Posterior cingulate gyrus (tissue), 11 donors: ENCODE measurements around the gene PAK6.
A peak's percentile ranks its signal among the peaks of the same experiment; 100 is the strongest.

Experiments
- DNase-seq, 10 donors: peaks; one replicate each; pipeline versions ENCODE4 v3.0.0 to v3.0.0-alpha.2; 2020 to 2021; ENCODE audit warnings: mixed read lengths in 3 of 10
- intact Hi-C: fragments of 100-400 bp; cut with DNase I; formaldehyde crosslinking; loops from one replicate; pipeline ENCODE4 v1.15.1; 2023

PAK6 gene

DNA sequence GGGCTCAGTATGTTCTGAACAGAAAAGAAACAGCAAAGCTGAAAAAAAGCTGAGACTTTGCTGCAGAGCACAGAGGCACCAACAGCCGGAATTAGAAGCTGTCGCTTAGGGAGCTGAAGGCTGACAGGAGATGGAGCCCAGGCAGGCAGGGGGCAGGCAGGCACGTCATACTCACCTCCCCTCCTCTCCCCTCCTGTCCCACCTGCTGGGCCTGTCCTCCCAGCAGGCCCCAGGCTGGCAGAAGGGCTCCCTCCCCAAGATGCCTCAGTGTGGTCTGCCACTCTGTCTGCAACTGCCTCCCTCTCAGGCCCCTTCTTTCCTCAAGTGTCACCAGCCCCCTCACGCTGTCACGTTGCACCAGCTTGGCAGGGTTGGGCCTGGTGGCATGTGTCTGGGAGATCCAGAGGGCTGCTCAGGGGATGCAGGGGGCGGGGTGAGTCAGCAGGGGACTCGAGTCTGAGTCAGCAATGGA lies 47.2 kb downstream of the PAK6 start:
- intact Hi-C loops = no loop called here

DNA sequence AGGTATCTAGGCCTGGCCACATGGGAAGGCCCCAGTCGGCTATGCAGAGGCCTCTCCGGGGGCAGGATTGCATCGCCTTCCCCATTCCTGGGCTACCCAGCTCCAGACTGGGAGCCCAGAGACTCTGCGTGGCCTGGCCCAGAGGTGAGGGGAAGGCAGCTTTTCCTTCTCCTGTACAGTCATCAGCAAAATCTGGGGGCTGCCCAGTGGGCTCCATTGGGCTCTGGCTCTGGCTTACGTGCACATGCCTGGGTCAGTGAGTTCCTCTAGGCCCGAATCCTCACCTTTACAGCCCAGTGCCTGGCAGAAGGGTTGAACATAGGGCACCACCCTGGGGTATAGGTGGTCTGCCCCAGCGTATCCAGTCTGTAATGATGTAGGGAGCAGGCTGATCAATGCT lies 47.9 kb downstream of the PAK6 start:
- intact Hi-C loops = no loop called here
- DNase-seq = no peak

More for the DNA sequence above, 47.2 kb downstream of the PAK6 start:
- DNase-seq = peak in 1 of 10 donors; percentile 80

DNA sequence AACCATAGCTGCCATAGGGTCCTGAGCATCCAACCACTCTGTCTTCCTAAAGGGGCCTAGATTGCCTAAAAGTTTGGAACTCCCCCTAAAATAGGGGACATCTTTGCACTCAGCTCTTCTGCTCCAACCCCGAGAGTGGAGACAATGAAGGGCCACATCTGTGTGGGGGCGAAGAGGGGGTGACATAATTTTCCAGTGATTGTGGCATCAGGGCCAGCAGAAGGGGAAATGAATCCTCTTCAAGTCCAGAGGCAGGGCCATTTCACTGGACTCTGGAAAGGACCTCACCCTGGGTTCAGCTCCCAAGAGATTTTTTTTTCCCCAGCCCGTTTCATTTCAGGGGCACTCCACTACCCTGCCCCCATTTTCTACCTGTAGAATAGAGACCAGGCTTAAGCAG lies 48.6 kb downstream of the PAK6 start:
- no peak for DNase-seq
- intact Hi-C loops = no loop called here

DNA sequence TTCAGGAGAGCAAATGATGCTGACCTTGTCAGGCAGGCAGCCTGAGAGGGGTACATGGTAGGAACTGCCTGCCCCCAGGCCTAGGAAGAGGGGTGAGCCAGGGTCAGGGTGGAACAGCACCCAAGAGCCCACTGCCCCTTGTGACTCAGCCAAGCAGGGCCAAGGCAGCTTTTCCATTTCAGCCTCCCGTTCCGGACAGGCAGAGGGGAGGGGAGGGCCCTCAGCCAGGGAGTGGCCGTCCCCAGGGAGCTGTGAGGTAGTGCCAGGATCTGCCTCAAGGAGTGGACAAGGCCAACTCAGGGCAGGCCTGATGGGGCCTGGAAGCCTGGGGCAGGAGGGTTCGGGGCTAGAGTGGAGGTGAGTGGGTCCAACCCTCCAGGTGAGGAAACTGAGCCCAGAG lies 49.1 kb downstream of the PAK6 start:
- intact Hi-C loops = no loop called here

DNA sequence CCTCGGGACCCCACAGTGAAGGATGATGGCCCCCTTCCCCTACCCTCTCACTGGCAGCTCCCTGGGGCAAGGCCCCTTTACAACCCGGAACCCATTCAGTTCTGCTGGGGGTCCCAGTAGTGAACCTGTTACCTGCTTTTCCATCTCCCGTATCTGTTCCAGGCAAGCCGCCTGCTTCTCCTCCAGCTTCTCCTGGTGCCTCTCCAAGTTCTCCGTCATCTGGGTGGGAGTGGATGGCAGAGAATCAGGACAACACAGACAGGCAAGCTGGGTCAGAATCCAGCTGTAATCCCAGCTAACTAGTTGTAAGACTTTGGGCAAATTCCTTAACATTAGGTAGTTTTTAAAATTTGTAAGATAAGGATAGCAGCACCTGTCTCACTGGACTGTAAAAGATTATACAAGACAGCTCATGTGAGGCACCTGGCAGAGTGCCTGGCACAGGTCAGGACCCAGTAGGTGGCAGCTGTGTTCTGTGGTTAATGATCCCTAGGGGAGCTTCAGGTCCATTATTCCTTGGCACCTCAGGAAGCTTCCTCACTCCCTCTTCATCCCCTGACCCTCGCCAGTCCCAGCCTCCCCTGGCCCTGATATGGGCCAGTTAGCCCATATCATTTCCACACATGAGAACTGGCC lies 50.4 kb downstream of the PAK6 start:
- peak in 3 of 10 donors; percentile 42 to 78 (median 50) for DNase-seq
- intact Hi-C loops = no loop called here

More for the DNA sequence above, 49.1 kb downstream of the PAK6 start:
- DNase-seq = peak in 1 of 10 donors; percentile 33

DNA sequence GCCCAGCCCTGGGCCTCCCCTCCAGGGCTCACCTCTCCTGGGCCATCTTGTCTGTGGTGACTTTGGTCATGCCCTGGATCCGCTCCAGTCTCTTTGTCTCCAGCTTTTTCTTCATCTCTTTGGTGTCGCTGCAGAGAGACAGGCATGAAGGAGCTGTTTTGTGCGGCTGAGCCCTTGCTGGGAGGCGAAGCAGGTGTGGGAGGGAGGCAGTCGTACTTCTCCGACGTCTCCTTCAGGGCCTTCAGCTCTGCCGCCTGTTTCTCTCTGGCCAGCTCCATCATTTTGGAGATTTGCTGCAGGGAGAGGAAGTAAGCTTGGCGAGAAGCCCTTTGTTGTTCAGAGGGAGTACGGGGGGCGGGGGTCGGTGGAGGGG lies 51.7 kb downstream of the PAK6 start:
- peak in 1 of 10 donors; percentile 70 for DNase-seq
- intact Hi-C loops = no loop called here

DNA sequence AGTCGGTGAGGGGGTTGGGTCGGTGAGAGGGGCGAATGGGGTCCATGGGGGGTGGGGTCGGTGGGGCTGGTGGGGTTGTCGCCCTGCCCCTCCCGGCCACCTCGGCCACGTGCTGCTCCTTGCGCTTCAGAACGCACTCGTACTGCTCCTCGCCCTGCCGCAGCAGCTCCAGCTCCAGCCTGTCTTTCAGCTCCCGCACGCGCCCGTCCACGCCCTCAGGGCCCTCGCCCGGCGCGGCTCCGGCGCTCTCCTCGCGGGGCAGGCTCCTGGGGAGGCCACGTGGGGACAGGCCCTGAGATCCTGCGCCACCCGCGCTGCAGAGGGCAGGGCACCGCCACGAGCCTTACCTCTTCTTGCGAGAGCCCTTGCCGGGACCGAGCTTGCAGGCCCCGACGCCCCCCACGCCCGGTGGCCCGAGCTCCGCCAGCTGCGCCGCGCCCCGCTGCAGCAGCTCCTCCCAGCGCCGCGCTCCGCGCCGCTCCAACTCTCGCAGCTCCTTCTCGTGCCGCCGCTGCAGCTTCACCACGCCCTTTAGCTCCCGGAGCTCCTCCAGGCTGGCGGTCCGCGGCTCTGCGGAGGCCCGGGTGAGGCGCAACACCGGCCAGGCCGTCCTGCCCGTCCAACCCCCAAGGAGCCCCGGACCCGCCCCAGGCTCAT lies 52.2 kb downstream of the PAK6 start:
- intact Hi-C loops = no loop called here
- DNase-seq = peak in 4 of 10 donors; percentile 42 to 93 (median 64)

DNA sequence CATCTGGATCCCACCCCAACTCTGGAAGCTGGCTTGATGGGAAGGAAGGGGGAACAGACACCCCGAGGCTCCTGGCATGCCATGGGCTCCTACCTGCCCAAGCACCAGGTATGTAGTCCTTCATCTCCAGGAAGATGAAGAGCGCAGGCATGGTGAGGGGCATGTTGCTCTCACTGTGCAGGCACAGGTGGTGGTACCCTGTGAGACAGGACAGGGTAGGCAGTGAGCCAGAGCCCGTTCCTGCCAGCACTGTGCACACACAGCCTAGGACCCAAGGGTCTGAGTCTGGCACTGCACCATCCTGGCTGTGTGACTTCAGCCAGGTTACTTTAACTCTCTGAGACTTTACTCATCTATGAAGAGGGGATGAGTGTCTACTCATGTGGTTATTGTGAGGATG lies 53.4 kb downstream of the PAK6 start:
- intact Hi-C loops = no loop called here
- peak in 3 of 10 donors; percentile 25 to 53 (median 41) for DNase-seq

DNA sequence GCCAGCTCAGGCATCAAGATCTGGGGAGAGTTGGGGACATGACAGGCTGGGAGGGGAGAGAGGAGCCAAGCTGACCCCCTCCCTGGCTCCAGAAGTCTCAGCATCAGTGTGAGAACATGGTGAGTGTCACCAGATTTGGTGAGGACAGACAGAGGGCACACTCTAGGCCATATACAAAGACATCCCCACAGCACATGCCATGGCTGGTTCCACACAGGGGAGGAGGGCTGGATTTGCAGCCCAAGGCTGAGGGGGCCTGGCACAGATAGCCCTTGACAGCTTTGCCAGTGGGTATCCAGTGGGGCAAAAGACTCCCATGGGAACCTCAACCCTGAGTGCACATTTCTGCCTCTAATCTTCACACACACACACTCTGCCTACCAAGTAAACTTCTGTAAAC lies 54.1 kb downstream of the PAK6 start:
- intact Hi-C loops = no loop called here
- peak in 2 of 10 donors; percentile 42 for DNase-seq

DNA sequence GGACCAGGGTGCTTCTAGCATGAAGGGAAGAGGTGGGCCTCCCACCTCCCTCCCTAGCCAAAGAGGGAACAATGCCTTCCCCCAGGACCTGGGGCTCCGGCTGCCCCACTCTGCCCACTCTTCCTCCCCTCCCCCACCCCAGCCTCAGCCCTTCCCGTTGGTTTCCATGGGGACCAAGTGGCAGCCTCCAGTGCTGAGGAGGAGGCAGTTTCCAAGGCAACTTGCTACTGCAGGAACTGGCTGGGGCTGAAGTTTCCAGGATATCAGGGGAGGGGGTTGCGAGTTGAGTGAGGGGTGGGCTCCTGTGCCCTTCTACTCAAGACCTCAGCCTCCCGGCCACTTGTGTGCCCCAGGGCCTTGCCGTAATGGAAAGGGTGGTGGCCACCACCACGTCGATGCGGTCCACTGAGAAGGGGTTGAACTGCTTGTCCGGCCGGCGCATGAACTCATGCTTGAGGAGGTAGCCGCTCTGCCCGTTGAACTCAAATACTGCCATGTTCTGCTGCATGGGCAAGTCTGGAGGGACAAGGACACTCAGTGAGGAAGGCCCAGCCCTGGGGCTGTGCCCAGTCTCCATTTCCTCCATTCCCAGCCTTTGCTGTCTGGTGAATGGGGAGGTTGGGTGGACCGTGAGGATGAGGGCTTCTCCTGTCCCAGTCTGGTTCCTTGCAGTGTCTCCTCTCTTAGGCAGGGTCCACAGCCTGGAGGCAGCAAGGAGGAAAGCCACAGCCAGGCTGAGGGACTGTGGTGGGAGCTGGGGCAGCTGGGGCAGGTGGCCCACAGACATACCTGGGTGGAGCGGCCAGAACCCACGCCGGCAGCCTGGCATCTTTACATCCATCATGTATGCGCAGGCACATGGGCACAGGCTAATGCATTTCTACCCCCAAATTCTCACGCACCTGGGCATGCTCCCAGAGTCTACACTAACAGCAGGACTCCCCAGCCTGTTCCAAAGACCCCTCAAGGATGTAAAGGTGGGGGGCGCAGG lies 55.3 kb downstream of the PAK6 start:
- intact Hi-C loops = no loop called here
- DNase-seq = peak in 6 of 10 donors; percentile 33 to 88 (median 67)

DNA sequence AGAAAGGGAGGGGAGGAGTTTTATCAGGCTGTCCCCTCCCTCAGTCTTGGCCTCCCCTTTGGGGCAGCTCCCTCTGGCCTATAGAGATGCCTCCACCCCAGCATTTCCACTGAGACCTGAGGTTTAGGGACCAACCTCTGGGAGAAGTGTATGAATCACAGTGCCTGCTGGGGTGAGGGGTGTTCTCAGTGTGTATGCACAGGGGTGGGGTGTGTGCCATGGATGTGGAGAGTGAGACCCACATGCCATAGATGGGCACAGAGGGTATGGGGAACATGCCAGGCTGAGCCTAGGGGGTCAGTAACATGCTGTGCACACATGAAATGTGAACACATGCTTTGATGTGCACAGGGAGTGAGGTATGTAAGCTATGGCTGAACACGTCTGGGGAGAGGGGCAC lies 56.4 kb downstream of the PAK6 start:
- peak in 2 of 10 donors; percentile 6 to 27 for DNase-seq

DNA sequence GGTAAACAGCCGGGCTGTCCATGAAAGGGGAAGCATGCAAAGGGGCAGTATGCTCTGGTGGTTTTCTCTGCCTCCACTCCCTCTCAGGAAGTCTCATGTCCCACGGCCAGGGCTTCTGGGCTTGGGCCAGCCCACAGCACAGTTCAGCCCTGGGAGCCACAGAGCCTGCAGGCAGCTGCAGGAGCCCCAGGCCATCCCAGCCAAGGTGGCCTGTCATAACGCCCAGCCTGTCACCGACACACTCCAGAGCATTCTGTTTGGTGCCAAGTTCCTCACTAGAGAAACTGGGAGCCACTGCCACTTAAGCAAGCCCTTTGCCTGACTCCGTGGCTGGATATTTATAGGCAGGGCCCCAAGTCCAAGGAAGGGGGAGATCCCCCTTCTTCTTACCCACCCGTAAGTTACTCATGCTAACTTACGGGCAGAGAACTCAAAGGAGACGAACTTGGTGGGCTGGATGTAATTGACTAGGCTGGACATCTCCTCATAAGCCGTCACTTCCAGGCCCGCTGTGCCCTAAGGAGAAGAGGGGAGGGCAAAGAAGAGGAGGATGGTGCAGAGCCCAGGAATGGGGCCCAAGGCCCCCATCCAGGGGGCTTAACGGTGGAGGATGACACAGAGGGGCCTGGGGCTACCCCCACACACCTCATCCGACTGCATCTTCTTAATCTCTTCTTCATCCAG lies 57.2 kb downstream of the PAK6 start:
- intact Hi-C loops = no loop called here
- peak in 2 of 10 donors; percentile 21 to 75 for DNase-seq

More for the DNA sequence above, 56.4 kb downstream of the PAK6 start:
- intact Hi-C loops = no loop called here

DNA sequence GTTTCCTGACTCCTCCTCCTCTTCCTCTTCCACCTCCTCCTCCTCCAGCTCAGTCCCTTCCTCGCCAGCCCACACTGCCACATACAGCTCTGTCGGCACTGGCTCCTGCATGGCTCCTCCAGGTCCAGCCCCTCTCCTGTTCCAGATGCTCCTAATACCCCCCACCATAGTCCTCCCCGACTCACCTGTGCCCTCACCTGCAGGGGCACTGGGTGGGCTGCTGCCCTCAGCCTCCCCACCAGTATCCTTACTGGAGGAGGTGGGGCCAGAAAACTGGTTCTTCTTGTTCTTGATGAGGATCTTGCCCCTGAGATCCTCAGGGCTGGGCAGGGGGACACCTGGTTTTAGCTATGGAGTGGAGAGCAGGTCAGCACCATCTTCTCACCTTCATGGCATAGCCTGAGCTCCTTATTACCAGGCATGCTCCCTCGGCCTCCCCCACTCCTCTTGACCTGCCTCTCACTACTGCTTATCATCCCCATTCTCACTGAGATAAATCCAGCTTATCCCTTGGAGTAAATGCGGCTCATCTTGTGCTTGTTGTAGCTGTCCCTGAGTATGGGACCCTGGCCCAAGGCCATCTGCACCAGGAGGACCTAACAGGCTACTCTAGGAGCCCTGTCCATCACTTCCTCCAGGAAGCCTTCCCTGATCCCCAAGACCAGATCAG lies 57.8 kb downstream of the PAK6 start:
- intact Hi-C loops = no loop called here
- peak in 2 of 10 donors; percentile 35 to 70 for DNase-seq

DNA sequence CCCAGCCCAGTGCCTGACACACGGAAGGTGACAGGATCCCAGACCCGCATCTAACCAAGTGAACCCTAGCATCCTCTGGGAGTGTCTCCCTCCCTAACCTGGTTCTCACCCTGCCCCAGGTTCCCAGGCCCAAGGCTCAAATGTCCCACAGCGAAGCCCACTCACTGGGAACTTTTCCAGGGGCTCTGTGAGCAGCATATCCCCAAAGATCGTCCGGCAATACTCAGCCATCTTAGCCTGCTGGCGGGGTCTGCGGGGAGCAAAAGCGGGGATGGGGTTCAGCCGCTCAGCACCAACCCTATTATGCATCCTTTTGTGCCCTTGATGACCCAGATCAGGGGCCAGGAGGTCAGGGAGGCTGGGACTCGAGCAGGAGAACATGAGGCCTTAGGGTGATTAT lies 58.5 kb downstream of the PAK6 start:
- intact Hi-C loops = no loop called here
- DNase-seq = peak in 1 of 10 donors; percentile 26

DNA sequence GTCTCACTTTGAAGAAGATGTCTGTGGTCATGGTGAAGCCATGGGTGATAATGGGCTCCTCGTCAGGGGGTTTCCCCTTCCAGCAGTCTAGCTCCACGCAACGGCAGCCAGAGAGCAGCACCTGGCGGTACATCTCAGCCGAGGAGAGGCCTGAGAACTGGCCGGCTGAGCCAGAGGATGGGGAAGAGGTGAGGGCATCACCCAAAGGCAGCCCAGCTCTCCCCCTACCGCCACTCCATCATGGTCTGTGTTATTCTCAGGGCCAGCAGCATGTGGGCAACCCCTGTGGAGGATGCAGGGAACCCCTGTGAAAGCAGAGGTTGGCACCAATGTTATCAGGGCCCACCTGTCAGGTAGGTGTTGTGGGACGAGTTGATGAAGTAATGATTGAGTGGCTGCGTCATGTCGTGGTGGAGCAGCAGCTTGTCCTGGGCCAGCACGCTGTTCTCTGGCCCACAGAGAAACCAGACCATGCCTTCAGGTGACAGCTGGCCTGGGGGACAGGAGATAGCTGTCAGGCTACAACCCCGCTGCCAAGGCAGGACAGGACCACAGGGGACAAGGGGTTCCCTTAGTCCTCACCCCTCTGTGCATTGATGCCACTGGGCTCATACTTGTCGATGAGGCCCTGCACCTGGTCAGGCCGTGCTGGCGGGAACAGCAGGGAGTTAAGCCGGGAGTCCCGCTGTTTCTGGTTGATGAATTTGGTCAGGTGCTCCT lies 59.5 kb downstream of the PAK6 start:
- DNase-seq = peak in 2 of 10 donors; percentile 66 to 77
- intact Hi-C loops = no loop called here

DNA sequence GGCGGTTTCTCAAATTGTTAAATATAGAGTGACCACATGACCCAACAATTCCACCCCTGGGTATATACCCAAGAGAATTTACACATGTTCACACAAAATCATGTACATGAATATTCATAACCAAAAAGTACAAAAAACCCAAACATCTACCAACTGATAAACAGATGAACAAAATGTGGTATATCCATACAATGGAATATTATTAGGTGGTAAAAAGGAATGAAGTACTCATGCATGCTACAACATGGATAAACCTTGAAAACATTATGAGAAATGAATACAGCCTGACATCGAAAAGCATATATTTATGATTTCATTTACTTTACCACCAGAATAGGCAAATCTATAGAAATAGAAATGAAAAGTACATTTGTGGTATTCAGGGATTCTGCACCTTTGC lies 61.5 kb downstream of the PAK6 start:
- DNase-seq = no peak
- intact Hi-C loops = no loop called here

DNA sequence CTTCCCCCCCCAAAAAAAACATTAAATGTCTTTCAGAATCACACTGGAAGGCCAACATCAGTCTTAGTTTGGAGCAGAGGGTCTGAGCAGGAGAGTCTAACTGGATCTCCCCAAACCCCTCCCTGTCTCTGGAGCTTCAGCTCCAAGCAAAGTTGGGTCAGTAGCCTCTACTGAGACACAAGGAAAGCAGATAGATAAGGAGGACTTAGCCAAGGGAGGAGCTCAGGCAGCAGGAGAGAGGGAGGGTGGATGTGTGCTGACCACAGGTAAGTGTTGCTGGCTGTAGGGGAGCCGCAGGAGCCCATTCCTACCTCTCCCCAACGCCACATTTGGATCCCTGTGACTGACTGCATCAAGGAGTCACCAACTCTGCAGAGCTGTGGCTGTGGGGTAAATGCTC lies 61.9 kb downstream of the PAK6 start:
- intact Hi-C loops = no loop called here
- DNase-seq = peak in 1 of 10 donors; percentile 51

DNA sequence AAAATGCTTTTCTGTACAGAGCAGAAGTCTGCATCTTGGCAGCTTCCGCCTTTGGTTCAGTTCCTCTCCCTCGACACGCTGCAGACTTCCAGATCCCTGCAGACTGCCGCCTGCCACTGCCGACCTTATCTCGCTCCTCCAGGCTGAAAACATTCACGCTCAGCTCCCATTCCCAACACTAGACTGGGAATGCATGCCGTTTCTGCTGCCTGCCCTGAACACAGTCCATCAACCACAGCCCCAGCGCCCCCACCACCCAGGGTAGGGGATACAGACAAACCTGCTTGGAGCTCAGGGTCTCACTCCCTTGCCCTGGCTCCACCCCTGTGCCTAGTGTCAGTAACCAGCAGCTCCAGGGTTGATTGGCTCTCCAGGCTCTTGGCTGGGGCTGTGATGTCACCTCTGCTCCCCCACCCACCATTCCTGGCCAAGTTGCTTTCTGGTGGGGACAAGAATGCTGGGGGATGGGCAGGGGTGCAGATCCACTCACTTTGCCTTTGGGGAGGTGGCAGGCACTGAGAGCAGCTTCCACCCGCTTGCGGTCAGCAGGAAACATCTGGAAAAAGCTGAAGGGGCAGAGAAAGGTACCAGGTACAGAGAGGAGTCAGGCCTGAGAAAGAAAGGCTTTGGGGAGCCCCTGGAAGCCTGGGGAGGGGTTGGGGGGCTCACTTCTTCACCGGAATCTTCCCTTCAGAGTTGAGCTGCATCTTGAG lies 62.8 kb downstream of the PAK6 start:
- peak in 2 of 10 donors; percentile 56 to 63 for DNase-seq
- intact Hi-C loops = no loop called here
